SK-N-MC (cell line): Measurements from ENCODE around the gene RDH5.

Experiments
- EZH2 ChIP-seq: fragments of 200-600 bp; sonication (generic); IDR thresholded peaks from one replicate; pipeline ENCODE4 v1.6.1; 2017; ENCODE audit warnings: antibody characterized with exemption
- FOXP2 ChIP-seq: optimal IDR thresholded peaks from 2 replicates; pipeline ENCODE3; 2011; ENCODE audit warnings: mild to moderate bottlenecking, moderate library complexity; ENCODE audit not compliant: insufficient read depth; ENCODE audit errors: extremely low read length, control extremely low read depth
- POLR2AphosphoS5 ChIP-seq: IDR thresholded peaks from 2 replicates; pipeline ENCODE4 v1.6.1; 2012; ENCODE audit warnings: mild to moderate bottlenecking, low read depth, low read length, borderline replicate concordance

DNA sequence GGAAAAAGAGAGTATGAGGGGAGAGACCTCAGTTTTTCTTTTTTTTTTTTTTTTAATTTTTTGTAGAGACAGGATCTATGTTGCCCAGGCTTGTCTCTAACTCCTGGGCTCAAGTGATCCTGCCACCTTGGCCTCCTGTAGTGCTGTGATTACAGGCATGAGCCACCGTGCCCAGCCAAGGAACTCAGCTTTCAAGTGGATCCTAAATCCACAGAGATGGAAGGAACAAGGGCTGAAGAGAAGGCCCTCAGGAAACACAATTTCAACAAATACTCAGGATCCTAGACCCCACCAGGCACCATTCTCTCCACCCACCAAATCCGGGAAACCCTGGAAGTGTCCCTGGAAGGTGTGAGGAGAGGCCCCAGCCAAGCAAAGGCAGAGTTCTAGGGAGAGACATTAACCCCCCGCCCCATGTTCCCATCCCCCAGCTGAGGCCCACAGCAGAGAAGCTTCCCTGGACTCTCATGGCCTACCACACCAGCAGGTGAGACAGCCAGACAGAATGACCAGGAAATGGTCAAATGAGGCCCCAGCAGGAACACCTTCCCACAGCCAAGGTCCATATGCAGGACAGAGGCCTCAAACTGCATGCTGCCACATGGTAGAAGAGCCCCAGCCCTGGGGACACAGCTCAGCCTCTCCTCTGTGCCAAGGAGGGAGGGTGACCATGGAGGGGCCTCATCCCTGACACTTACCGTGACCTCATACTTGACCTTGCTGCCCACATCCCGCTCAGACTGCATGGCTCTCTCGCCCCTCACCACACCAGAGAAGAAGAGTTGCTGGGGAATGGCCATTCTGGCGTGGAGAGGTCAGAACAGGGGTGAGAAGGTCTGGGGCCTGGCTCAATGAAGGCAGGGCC is 26.6 kb upstream of the RDH5 start:
- TF ChIP-seq POLR2AphosphoS5: no peak
- TF ChIP-seq EZH2: no peak
- no peak for TF ChIP-seq FOXP2
